Right cardiac atrium (tissue), 5 donors: Measurements from ENCODE around the gene LONP1. TPM values are rescaled to one million over a fixed set of nuclear protein-coding genes. Genes with fewer than 3 reads are reported as not detected.
"Not testable (repeated sequence)": the region's sequence is repeated elsewhere in the genome, so short reads cannot be mapped to it uniquely, and the experiment has no call there.

Experiments
- ATAC-seq, 2 donors: fragments of 200-7000 bp; cut with Tn5 transposase; one replicate each; pipeline versions ENCODE4 v1.8.0 to v1.9.1; 2020; ENCODE audit warnings: moderate library complexity in 2 of 2, mild to moderate bottlenecking in 1 of 2
- DNase-seq, 3 donors: peaks; one replicate each; pipeline ENCODE4 v3.0.0-alpha.2; 2020
- H3K27ac ChIP-seq: one replicate; pipeline ENCODE4 v1.5.1; 2013; ENCODE audit warnings: mild to moderate bottlenecking, low read length, control low read depth, moderate library complexity
- H3K27me3 ChIP-seq: one replicate; pipeline ENCODE4 v1.6.1; 2013; ENCODE audit not compliant: control insufficient read depth, insufficient read depth
- H3K4me1 ChIP-seq: one replicate; pipeline ENCODE4 v1.6.1; 2013; ENCODE audit warnings: low read length; ENCODE audit not compliant: control insufficient read depth, insufficient read depth
- H3K4me3 ChIP-seq: one replicate; pipeline ENCODE4 v1.5.1; 2013; ENCODE audit warnings: low read length, control low read depth
- H3K9me3 ChIP-seq: one replicate; pipeline ENCODE4 v1.6.1; 2013; ENCODE audit warnings: low read length; ENCODE audit not compliant: control insufficient read depth
- WGBS: extraction: QIAGEN DNeasy Blood & Tissue Kit; methylation state at CpG from one replicate; pipeline ENCODE4 v1.1.7; 2013; 5-methylcytosine and 5-hydroxymethylcytosine counted together
- intact Hi-C, 4 donors: fragments of 100-400 bp; cut with DNase I; formaldehyde crosslinking; loops; one replicate each; pipeline versions ENCODE4 v1.11.0 to v1.14.0; 2022 to 2023
- polyA plus RNA-seq: library from polyadenylated mRNA; stranded (reverse); fragments of 200-250 nt; gene quantifications from one replicate; pipeline ENCODE4 v1.2.3, GENCODE V29; 2013
- total RNA-seq, 4 donors: library from RNA; stranded (reverse); fragmentation: NEBNext Ultra II Directional; extraction: Animal tissue kit (Norgen Biotek cat#: 25700); gene quantifications; one replicate each; pipeline ENCODE4 v1.2.1, GENCODE V29; 2021
- donor health status: healthy with polysubstance abuse.
- donor health status: DM: no; HTN: yes; CAD: no.
- donor health status: DM: no; HTN: no; CAD: no.
- donor health status: DM: no; HTN: yes; CAD: no; lungs with severe emphysema.
- donor health status: DM: yes; HTN: yes; CAD: no.

LONP1 gene
- total and polyA plus RNA-seq, 5 donors: 55.4 to 66.2 (median 60.3) TPM

DNA sequence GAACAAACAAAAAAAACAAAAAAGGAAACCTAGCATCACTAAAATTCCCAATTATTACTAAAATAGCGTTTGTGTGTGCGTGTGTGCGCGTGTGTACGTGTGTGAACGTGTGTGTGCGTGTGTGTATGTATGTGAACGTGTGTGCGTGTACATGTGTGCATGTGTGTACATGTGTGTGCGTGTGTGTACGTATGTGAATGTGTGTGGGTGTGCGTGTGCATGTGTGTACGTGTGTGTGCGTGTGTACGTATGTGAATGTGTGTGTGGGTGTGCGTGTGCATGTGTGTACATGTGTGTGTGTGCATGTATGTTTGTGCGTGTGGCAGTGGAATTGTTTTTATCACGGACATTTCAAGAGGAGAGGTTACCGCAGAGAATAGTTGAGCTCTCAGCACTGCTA, 22.1 kb upstream of the LONP1 start:
- DNase-seq: no peak
- no peak overlapping the region for H3K27ac ChIP-seq
- intact Hi-C loops: no loop called here
- WGBS: 86% methylated on average over 19 of the region's 19 CpGs
- H3K27me3 ChIP-seq: no peaks in the 10 kb centered on the region
- no peaks in the 10 kb centered on the region for H3K4me1 ChIP-seq
- H3K9me3 ChIP-seq: no peaks in the 10 kb centered on the region
- no peak overlapping the region for H3K4me3 ChIP-seq
- no peak for ATAC-seq

DNA sequence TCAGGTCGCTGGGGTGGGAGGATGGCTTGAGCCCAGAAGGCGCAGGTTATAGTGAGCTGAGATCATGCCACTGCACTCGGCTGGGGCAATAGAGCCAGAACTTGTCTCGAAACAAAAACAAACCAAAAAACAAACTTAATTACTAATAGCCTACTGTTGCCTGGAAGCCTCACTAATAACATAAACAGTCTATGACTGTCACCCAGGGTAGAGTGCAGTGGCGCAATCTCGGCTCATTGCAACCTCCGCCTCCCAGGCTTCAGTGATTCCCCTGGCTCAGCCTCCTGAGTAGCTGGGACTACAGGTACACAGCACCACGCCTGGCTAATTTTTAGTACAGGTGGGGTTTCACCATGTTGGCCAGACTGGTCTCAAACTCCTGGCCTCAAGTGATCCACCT, 18.5 kb upstream of the LONP1 start:
- no peak for ATAC-seq
- 78% methylated on average over 8 of the region's 8 CpGs for WGBS
- no peak overlapping the region for H3K27ac ChIP-seq
- H3K4me3 ChIP-seq: no peak overlapping the region
- no peaks in the 10 kb centered on the region for H3K27me3 ChIP-seq
- no peaks in the 10 kb centered on the region for H3K9me3 ChIP-seq
- H3K4me1 ChIP-seq: no peaks in the 10 kb centered on the region
- no peak for DNase-seq
- intact Hi-C loops: no loop called here

DNA sequence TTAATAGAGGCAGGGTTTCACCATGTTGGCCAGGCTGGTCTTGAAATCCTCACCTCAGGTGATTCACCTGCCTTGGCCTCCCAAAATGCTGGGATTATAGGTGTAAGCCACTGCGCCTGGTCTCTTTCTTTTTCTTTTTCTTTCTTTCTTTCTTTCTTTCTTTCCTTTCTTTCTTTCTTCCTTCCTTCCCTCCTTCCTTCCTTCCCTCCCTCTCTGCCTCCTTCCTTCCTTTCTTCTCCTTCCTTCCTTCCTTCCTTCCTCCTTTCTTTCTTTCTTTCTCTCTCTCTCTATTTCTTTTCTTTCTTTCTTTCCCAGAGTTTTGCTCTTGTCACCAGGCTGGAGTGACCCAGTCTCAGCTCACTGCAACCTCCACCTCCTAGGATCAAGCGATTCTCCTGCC, 13.2 kb upstream of the LONP1 start:
- H3K9me3 ChIP-seq, DNase-seq, ATAC-seq, H3K4me3 ChIP-seq, H3K27me3 ChIP-seq, intact Hi-C loops, H3K27ac ChIP-seq, H3K4me1 ChIP-seq: not testable (repeated sequence)
- WGBS: 81% methylated on average over 2 of the region's 2 CpGs

DNA sequence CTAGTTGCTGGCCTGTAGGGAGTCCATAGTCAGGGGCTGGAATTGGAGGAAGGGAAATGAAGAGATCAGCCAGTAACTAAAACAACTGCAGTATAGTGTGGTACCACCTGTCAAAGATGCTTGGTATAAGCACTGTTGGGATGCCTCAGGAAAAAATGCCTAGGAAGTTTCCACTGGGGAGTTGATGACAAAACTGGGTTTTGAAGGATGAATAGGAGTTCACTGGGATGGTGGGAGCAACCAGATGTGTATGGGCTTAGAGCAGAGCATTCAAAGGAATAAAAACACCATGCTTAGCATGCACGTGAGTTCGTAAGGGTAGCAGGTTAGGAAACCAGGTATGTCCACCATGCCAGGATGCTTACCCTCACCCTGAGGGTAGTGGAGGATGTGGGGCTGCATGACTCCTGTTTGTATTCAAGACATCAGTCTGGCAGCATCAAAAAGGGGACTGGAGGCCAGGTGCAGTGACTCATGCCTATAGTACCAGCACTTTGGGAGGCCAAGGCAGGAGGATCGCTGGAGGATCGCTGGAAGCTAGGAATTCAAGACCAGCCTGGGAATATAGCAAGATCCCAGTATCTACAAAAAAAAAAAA, 7.6 kb upstream of the LONP1 start:
- no peaks in the 10 kb centered on the region for H3K9me3 ChIP-seq
- ATAC-seq: no peak

DNA sequence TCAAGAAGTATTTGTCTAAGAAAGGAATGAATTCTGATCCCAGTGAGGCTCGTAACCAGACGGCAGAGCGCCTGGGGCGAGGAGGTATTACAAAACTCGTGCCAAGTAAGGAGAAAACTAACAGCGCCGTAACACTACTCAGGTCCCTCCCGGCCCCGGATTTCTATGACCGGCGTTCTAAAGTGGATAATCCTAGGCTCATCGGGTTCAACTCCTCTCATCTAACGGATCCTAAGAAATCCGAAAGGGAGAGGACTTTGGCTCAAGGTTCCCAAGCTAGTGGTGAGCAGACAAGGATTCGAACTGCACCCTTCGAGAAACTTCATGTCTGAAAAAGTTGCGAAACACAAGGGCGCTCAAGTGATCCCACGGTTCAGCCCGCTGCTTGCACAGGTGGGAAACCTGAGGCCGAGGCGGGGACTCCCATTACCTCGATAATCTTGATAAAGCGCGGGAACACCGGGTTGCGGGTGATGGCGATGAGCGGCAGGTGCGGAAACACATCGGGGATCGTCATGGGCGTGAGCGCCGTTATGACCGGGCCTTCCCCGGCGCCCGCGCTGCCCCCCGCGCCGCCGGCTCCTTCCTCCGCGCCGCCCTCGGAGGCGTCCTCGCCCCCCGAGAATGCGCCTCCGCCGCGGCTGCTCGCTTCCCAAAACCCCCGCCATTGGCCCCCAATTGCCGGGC, 529 bp downstream of the LONP1 start:
- under 1% methylated on average over 58 of the region's 58 CpGs for WGBS
- Histone ChIP-seq H3K4me3 (peak overlapping the region; percentile 75), H3K9me3 (no peaks in the 10 kb centered on the region), H3K27ac (peak overlapping the region; percentile 63), H3K4me1 (peaks cover 7% of the 10 kb centered on the region), H3K27me3 (no peaks in the 10 kb centered on the region)
- ATAC-seq: no peak
- intact Hi-C loops: no loop called here
- DNase-seq: peak in 1 of 3 donors; percentile 71

More for the DNA sequence above, 7.6 kb upstream of the LONP1 start:
- H3K27ac ChIP-seq: no peak overlapping the region
- intact Hi-C loops: no loop called here
- no peak overlapping the region for H3K4me3 ChIP-seq
- no peaks in the 10 kb centered on the region for H3K27me3 ChIP-seq
- no peak for DNase-seq
- WGBS: 96% methylated on average over 4 of the region's 4 CpGs
- no peaks in the 10 kb centered on the region for H3K4me1 ChIP-seq

DNA sequence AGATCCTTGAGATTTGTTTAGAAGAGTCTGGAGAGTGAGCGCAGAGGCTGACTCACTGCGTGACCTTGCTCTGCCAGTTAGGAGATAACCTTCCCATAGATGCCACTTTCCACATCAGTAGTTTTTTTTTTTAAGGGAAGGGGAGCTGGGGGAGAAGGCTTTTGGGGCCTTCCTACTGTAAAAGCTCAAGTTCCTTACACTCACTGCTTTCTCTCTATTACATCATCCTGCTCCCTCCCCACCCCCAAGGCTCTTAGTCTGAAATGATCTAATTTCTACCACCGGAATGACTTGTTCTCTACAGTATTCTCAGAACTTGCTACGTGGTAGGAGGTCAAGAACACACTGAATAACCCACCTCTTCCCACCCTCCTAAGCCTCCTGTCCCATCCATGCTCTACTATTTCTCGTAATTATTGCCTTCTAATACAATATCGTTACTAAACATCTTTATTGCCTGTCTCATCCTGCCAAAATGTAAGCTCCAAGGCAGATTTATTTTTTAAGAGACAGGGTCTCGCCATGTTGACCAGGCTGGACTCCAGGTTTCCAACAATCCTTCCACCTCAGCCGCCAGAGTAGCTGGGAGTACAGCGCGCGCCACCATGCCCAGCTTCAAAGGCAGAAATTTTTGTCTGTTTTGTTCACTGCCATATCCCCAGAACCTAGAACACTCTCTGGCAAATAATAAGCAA, 1.2 kb downstream of the LONP1 start:
- H3K9me3 ChIP-seq: no peaks in the 10 kb centered on the region
- H3K4me3 ChIP-seq: peak overlapping the region; percentile 75
- 29% methylated on average over 11 of the region's 11 CpGs for WGBS
- DNase-seq: no peak
- no peak for ATAC-seq
- intact Hi-C loops: no loop called here
- peak overlapping the region; percentile 34 for H3K27ac ChIP-seq
- peaks cover 7% of the 10 kb centered on the region for H3K4me1 ChIP-seq
- no peaks in the 10 kb centered on the region for H3K27me3 ChIP-seq

DNA sequence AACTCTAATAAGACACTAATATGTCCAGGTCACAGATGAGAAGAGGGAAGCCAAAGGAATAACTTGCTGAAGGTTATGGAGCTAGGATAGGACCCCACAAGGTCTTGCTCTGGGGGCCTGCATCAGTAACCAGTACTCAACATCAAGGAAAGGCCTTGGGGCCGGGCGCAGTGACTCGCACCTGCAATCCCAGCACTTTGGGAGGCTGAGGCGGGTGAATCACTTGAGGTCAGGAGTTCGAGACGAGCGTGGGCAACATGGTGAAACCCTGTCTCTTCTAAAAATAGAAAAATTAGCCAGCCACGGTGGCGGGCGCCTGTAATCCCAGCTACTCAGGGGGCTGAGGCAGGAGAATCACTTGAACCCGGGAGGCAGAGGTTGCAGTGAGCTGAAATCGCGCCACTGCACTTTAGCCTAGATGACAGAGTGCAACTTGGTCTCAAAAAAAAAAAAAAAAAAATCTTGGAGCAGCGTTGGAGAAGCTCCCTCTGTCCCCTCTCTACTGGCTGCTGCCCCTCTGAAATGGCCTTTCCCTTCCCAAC, 1.8 kb downstream of the LONP1 start:
- Histone ChIP-seq H3K27ac (peak overlapping the region; percentile 21), H3K27me3 (no peaks in the 10 kb centered on the region), H3K4me1 (peaks cover 7% of the 10 kb centered on the region), H3K4me3 (no peak overlapping the region), H3K9me3 (no peaks in the 10 kb centered on the region)
- no peak for DNase-seq
- intact Hi-C loops: no loop called here
- 70% methylated on average over 14 of the region's 14 CpGs for WGBS
- no peak for ATAC-seq

DNA sequence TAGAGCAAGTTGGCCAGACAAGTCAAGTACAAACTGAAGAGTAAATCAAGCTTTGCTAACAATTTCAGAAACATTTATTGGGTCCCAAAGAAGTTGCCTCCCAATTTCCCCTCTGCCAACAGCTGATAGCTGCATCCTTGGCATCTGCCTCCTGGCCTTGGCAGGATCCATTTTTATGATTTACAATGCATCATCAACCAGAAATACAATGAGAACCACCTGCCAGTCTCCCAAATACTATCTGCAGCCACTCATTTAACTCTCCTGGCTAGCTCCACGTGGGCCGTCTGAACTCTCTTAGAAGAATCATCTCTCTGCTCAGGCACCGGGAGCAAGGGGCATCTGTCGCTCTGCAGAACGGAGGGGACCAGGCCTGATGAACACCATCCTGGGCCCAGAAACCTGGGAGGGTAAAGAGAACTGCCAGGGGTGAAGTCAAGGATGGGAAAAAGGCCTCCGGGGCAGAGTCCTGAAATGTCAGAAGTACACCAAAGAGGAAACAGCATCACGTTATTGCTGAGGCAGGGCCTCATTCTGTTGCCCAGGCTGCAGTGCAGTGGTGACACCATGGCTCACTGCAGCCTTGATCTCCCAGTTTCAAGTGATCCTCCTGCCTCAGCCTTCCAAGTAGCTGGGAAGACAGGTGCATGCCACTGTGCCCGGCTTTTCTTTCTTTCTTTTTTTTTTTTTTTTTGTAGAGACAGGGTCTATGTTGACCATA, 2.6 kb downstream of the LONP1 start:
- H3K27me3 ChIP-seq: no peaks in the 10 kb centered on the region
- no peaks in the 10 kb centered on the region for H3K9me3 ChIP-seq
- H3K27ac ChIP-seq: no peak overlapping the region
- no peak for ATAC-seq
- no peak overlapping the region for H3K4me3 ChIP-seq
- no peak for DNase-seq
- WGBS: 79% methylated on average over 8 of the region's 8 CpGs
- intact Hi-C loops: no loop called here
- peaks cover 7% of the 10 kb centered on the region for H3K4me1 ChIP-seq

DNA sequence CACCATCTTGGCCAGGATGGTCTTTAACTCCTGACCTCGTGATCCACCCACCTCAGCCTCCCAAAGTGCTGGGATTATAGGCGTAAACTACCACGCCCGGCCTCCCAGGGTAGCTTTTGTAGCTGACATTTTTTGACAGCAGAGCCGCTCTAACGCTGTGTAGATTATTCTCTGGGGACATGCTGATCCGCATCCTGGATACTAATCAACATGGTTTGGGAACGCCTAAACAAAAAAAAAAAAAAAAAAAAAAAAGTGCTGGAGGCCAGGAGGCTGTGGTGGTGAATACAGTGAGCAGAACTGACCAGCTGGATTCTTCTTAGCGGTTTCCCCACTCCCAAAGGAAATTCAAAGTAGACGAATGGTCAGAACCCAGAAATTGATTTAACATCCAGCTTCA, 5.1 kb downstream of the LONP1 start:
- Histone ChIP-seq H3K4me3 (no peak overlapping the region), H3K27me3 (no peaks in the 10 kb centered on the region), H3K9me3 (no peaks in the 10 kb centered on the region), H3K4me1 (peaks cover 7% of the 10 kb centered on the region), H3K27ac (no peak overlapping the region)
- 66% methylated on average over 10 of the region's 10 CpGs for WGBS
- intact Hi-C loops: no loop called here
- ATAC-seq (peak in 1 of 2 donors; percentile 7), DNase-seq (no peak)

DNA sequence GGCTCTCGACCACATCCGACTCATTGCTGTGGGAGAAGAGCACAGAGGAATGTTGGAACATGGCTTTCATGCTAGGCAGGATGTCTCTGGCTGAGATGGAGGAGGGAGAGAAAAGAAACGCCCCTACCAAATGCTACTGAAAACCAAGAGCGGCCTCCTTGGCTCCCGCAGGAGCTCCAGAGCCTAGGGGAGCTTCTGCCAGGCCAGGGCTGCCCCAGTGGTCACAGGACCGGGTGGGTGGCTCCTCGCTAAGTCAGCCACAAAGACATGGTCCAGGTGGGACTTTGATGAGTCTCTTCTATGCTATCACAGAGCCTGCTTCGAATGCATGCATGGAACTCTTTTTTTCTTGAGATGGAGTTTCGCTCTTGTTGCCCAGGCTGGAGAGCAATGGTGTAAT, 6.7 kb downstream of the LONP1 start:
- intact Hi-C loops: no loop called here
- Histone ChIP-seq H3K27ac (no peak overlapping the region), H3K27me3 (no peaks in the 10 kb centered on the region), H3K9me3 (no peaks in the 10 kb centered on the region), H3K4me3 (no peak overlapping the region), H3K4me1 (peaks cover 3% of the 10 kb centered on the region)
- no peak for ATAC-seq
- DNase-seq: no peak
- 92% methylated on average over 9 of the region's 9 CpGs for WGBS

DNA sequence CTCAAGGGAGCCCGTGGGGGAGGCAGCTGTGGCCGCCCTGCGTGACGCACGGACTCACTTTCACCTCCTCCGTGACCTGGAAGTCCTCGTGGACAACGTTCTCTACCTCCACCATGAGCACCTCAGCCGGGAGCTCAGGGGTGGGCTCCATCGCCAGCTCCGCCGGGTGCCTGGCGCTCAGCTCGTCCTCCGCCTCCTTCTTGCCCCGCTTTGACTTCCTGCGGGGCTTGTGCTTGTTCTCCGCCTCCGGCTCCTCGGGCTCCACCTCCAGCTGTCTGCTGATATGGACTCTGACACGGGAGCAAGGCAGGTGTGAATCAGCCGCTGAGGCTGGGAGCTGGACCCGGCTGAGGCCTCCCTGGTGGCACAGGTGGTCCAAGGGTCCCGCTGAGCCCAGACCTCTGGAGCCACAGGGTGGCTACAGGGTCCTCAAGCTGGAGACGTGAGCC, 8.2 kb downstream of the LONP1 start:
- ATAC-seq: no peak
- intact Hi-C loops: no loop called here
- DNase-seq: no peak
- H3K4me1 ChIP-seq: no peaks in the 10 kb centered on the region
- no peak overlapping the region for H3K27ac ChIP-seq
- 86% methylated on average over 25 of the region's 25 CpGs for WGBS
- no peaks in the 10 kb centered on the region for H3K27me3 ChIP-seq
- H3K9me3 ChIP-seq: no peaks in the 10 kb centered on the region
- no peak overlapping the region for H3K4me3 ChIP-seq
